ENCODE measurements around the gene MRGPRG. TPM values are rescaled to one million over a fixed set of nuclear protein-coding genes. Genes with fewer than 3 reads are reported as not detected.

MRGPRG gene
- total RNA-seq, 1 experiment from 2014 or later: not detected

GRCh38 chr11:3198815-3199214 is 19.8 kb downstream of the MRGPRG start:
- POLR2A ChIA-PET (ENCODE audit: unreplicated experiment): no interaction called here
- no peak for ATAC-seq

GRCh38 chr11:3197878-3198528 is 20.6 kb downstream of the MRGPRG start:
- Histone ChIP-seq H3K4me2 (ENCODE audit: low read length) (no peak overlapping the region), H3F3A (ENCODE audit: low read length, unreplicated experiment) (no peaks in the 10 kb centered on the region), H3K4me3 (ENCODE audit: low read length) (no peak overlapping the region), H2AFZ (ENCODE audit: low read length) (no peak overlapping the region), H3K79me2 (ENCODE audit: low read length) (no peaks in the 10 kb centered on the region), H4K20me1 (ENCODE audit: low read length) (no peaks in the 10 kb centered on the region), H3K9me2 (replicated peaks; ENCODE audit: low read length) (no peaks in the 10 kb centered on the region), H3K27ac (ENCODE audit: low read length) (no peak overlapping the region), H3K9me3 (ENCODE audit: low read length) (no peaks in the 10 kb centered on the region), H3K4me1 (ENCODE audit: insufficient read depth, low read length) (no peaks in the 10 kb centered on the region), H3K27me3 (ENCODE audit: low read length) (peaks cover 23% of the 10 kb centered on the region), H3K9ac (ENCODE audit: low read length) (no peak overlapping the region), H3K36me3 (ENCODE audit: low read depth, low read length) (no peaks in the 10 kb centered on the region)
- DNase-seq (no peak), ATAC-seq (no peak)
- ChIA-PET CTCF (no interaction called here), POLR2A (ENCODE audit: unreplicated experiment) (no interaction called here)
- no peak for TF ChIP-seq EZH2phosphoT487 (IDR thresholded peaks at IDR 0.05; ENCODE audit: borderline replicate concordance, low read length)
- TF ChIP-seq CTCF (conservative IDR thresholded peaks at IDR 0.05; ENCODE audit: low read depth, low read length): no peak
- no peak for TF ChIP-seq EZH2 (IDR thresholded peaks at IDR 0.05; ENCODE audit: low read length, unreplicated experiment)
- no TSS peak for BruUV-seq (replicated peaks)
- intact Hi-C loops (cut with micrococcal nuclease): no loop called here

More at GRCh38 chr11:3198815-3199214, 19.8 kb downstream of the MRGPRG start:
- no peak overlapping the region for H3K4me2 ChIP-seq (ENCODE audit: low read length)
- CTCF ChIA-PET: no interaction called here
- H3K27me3 ChIP-seq (ENCODE audit: low read length): peaks cover 27% of the 10 kb centered on the region
- H4K20me1 ChIP-seq (ENCODE audit: low read length): no peaks in the 10 kb centered on the region
- H3K36me3 ChIP-seq (ENCODE audit: low read depth, low read length): no peaks in the 10 kb centered on the region
- no peaks in the 10 kb centered on the region for H3K79me2 ChIP-seq (ENCODE audit: low read length)
- TF ChIP-seq EZH2 (IDR thresholded peaks at IDR 0.05; ENCODE audit: low read length, unreplicated experiment): no peak
- TF ChIP-seq CTCF (conservative IDR thresholded peaks at IDR 0.05; ENCODE audit: low read depth, low read length): no peak
- H3K9me3 ChIP-seq (ENCODE audit: low read length): no peaks in the 10 kb centered on the region
- DNase-seq: no peak
- H3F3A ChIP-seq (ENCODE audit: low read length, unreplicated experiment): no peaks in the 10 kb centered on the region
- no peaks in the 10 kb centered on the region for H3K9me2 ChIP-seq (replicated peaks; ENCODE audit: low read length)
- H3K4me1 ChIP-seq (ENCODE audit: insufficient read depth, low read length): no peaks in the 10 kb centered on the region
- no peak overlapping the region for H3K27ac ChIP-seq (ENCODE audit: low read length)
- H3K4me3 ChIP-seq (ENCODE audit: low read length): no peak overlapping the region
- H3K9ac ChIP-seq (ENCODE audit: low read length): no peak overlapping the region
- no peak overlapping the region for H2AFZ ChIP-seq (ENCODE audit: low read length)
- intact Hi-C loops (cut with micrococcal nuclease): no loop called here
- BruUV-seq (replicated peaks): no TSS peak

GRCh38 chr11:3197044-3197695 is 21.4 kb downstream of the MRGPRG start:
- no peaks in the 10 kb centered on the region for H3K36me3 ChIP-seq (ENCODE audit: low read depth, low read length)
- H3K27ac ChIP-seq (ENCODE audit: low read length): no peak overlapping the region
- no peak overlapping the region for H3K9ac ChIP-seq (ENCODE audit: low read length)
- no peaks in the 10 kb centered on the region for H4K20me1 ChIP-seq (ENCODE audit: low read length)
- no peak overlapping the region for H3K4me2 ChIP-seq (ENCODE audit: low read length)
- H3K79me2 ChIP-seq (ENCODE audit: low read length): no peaks in the 10 kb centered on the region
- no peak for ATAC-seq
- DNase-seq: no peak
- ChIA-PET CTCF (no interaction called here), POLR2A (ENCODE audit: unreplicated experiment) (no interaction called here)
- no peaks in the 10 kb centered on the region for H3F3A ChIP-seq (ENCODE audit: low read length, unreplicated experiment)
- no peaks in the 10 kb centered on the region for H3K4me1 ChIP-seq (ENCODE audit: insufficient read depth, low read length)
- no peak for TF ChIP-seq EZH2phosphoT487 (IDR thresholded peaks at IDR 0.05; ENCODE audit: borderline replicate concordance, low read length)
- BruUV-seq (replicated peaks): no TSS peak
- no peak overlapping the region for H3K4me3 ChIP-seq (ENCODE audit: low read length)
- no peaks in the 10 kb centered on the region for H3K9me2 ChIP-seq (replicated peaks; ENCODE audit: low read length)
- intact Hi-C loops (cut with micrococcal nuclease): no loop called here
- peaks cover 15% of the 10 kb centered on the region; the same call in 1 of the 2 replicates for H3K27me3 ChIP-seq (ENCODE audit: low read length)
- H3K9me3 ChIP-seq (ENCODE audit: low read length): no peaks in the 10 kb centered on the region
- H2AFZ ChIP-seq (ENCODE audit: low read length): no peak overlapping the region

Measured in PC-3 (cell line).